Upper lobe of left lung (tissue), 6 donors: ENCODE measurements around the gene SMYD3. TPM values are rescaled to one million over a fixed set of nuclear protein-coding genes. Genes with fewer than 3 reads are reported as not detected.

ENCODE experiments used
- ATAC-seq, 2 donors: fragments of 200-7000 bp; cut with Tn5 transposase; one replicate each; pipeline ENCODE4 v1.9.1; 2022; ENCODE audit warnings: mild to moderate bottlenecking in 2 of 2, moderate library complexity in 2 of 2; ENCODE audit not compliant: low FRiP score in 2 of 2
- DNase-seq, 2 donors: peaks; one replicate each; pipeline ENCODE4 v3.0.0-alpha.2; 2019 to 2020
- H3K27ac ChIP-seq, 4 donors: fragments of 200-600 bp; sonication (generic); one replicate each; pipeline ENCODE4 v1.5.1; 2016 to 2019
- H3K27me3 ChIP-seq, 4 donors: fragments of 200-600 bp; sonication (generic); one replicate each; pipeline ENCODE4 v1.5.1; 2017 to 2019
- H3K36me3 ChIP-seq, 4 donors: fragments of 200-600 bp; sonication (generic); one replicate each; pipeline ENCODE4 v1.5.1; 2016 to 2019
- H3K4me1 ChIP-seq, 4 donors: fragments of 200-600 bp; sonication (generic); one replicate each; pipeline ENCODE4 v1.5.1; 2018 to 2019
- H3K4me3 ChIP-seq, 4 donors: fragments of 200-600 bp; sonication (generic); one replicate each; pipeline ENCODE4 v1.5.1; 2017 to 2019; ENCODE audit warnings: mild to moderate bottlenecking in 2 of 4, moderate library complexity in 1 of 4
- H3K9me3 ChIP-seq, 4 donors: fragments of 200-600 bp; sonication (generic); one replicate each; pipeline ENCODE4 v1.5.1; 2018 to 2019
- CTCF ChIP-seq, 6 experiments: fragments of 450-650 bp in 4 of 6; fragments of 200-600 bp in 2 of 6; sonication (generic) in 2 of 6; IDR thresholded peaks; one replicate each; pipeline ENCODE4 v1.5.1; 2016 to 2019; ENCODE audit warnings: antibody characterized with exemption in 6 of 6
- EP300 ChIP-seq, 4 donors: sonication (generic); formaldehyde crosslinking; IDR thresholded peaks; one replicate each; pipeline ENCODE4 v1.5.1; 2017; ENCODE audit warnings: antibody characterized with exemption in 4 of 4, control low read depth in 2 of 4
- POLR2A ChIP-seq, 4 donors: fragments of 450-650 bp; IDR thresholded peaks; one replicate each; pipeline ENCODE4 v1.5.1; 2016 to 2017; ENCODE audit warnings: antibody characterized with exemption in 4 of 4, mild to moderate bottlenecking in 2 of 4
- POLR2AphosphoS5 ChIP-seq, 2 donors: sonication (generic); formaldehyde crosslinking; IDR thresholded peaks; one replicate each; pipeline ENCODE4 v1.5.1; 2017; ENCODE audit warnings: antibody characterized with exemption in 2 of 2
- WGBS, 2 donors: methylation state at CpG; one replicate each; pipeline ENCODE4 v1.1.5; 2017 to 2018; 5-methylcytosine and 5-hydroxymethylcytosine counted together
- total RNA-seq, 6 donors: library from RNA; depleted of rRNA in 4 of 6; stranded (reverse); fragments of >200 nt in 4 of 6; gene quantifications; one replicate each; pipeline versions ENCODE4 v1.1.0 to v1.2.1, GENCODE V29; 2016 to 2021
- donor health status: DM: no; HTN: no; CAD: no; lungs with moderate emphysema.
- donor health status: DM: no; HTN: yes; CAD: no; lungs with severe emphysema.

SMYD3 gene
- total RNA-seq, 6 donors from 2014 or later = 22.7 to 109 (median 34.0) TPM

DNA sequence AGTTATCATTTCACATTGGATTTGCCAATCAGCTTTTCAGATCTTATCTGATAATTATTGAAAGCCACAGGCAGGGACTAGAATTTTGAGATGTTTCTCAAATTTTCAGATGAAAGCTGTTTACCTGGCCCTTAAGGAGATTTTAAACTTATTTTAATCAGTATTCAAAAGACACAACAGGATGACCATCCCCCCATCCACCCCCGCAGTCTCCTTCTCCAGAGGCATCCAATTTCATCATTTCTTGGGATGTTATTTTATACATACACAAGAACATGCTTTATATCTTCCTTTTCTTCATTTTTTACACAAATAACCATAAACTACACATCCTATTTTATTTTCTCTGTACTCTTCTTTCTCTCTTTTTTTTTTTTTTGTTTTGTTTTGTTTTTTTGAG lies 470.9 kb downstream of the SMYD3 start:
- no peak overlapping the region for H3K27ac ChIP-seq
- H3K36me3 ChIP-seq = no peaks in the 10 kb centered on the region
- DNase-seq (no peak), ATAC-seq (no peak)
- H3K4me1 ChIP-seq = peaks cover 0 to 8% (median 3%) of the 10 kb centered on the region in 4 donors
- no peaks in the 10 kb centered on the region for H3K27me3 ChIP-seq
- no peak overlapping the region for H3K4me3 ChIP-seq
- 94 to 98% methylated on average over 1 of the region's 1 CpG for WGBS, 2 donors
- no peaks in the 10 kb centered on the region for H3K9me3 ChIP-seq
- TF ChIP-seq EP300 (IDR thresholded peaks at IDR 0.05) (no peak), CTCF (IDR thresholded peaks at IDR 0.05) (no peak), POLR2A (IDR thresholded peaks at IDR 0.05) (no peak), POLR2AphosphoS5 (IDR thresholded peaks at IDR 0.05) (no peak)

DNA sequence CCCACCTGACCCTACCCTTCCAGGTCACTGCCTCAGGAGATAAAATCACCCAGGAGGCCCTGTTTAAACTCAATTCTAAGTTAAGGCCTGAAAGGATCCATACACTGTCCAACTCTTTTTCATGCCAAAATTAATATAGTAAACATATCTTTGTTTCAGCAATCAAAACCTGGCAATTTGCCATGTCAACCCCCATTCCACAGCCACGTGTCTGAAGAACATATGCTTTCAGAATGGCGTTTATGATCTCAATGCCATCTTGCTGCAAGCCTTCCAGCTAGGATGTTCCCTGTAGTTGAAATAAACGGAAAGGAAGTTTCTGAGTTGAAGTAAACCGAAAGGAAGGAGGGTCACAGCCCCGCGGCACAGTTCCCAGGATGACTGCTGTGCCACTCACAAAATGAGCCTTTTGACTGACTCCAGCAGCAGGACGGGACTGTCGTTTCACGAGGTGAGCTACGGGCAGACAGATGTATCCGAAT lies 472.0 kb downstream of the SMYD3 start:
- Histone ChIP-seq H3K27me3 (no peaks in the 10 kb centered on the region), H3K27ac (peak overlapping the region in 1 of 4 donors; percentile 37), H3K4me3 (peak overlapping the region in 2 of 4 donors; percentile 1 to 15), H3K4me1 (peaks cover 0 to 8% (median 3%) of the 10 kb centered on the region in 4 donors), H3K9me3 (no peaks in the 10 kb centered on the region), H3K36me3 (no peaks in the 10 kb centered on the region)
- TF ChIP-seq EP300 (IDR thresholded peaks at IDR 0.05) (no peak), POLR2A (IDR thresholded peaks at IDR 0.05) (no peak), POLR2AphosphoS5 (IDR thresholded peaks at IDR 0.05) (no peak), CTCF (IDR thresholded peaks at IDR 0.05) (no peak)
- 60 to 64% methylated on average over 11 of the region's 11 CpGs for WGBS, 2 donors
- DNase-seq (no peak), ATAC-seq (no peak)

DNA sequence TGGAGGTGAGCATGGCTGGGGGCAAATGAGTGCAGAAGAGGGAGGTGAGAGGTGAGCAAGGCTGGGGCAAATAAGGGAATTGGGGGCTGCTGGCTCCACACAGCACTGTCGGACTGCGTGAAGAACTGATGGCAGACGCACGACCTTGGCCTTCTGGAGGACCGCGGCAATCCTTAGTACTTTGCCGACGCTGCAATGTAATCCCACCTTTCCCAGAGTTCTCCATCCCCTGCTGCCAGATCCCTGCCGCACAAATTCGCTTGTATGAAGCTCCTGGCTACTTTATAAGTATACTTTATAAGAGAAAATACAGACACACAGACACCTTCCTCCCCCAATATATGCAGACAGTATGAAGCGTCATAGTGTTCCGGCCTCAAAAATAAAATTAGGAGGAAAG lies 472.4 kb downstream of the SMYD3 start:
- peak overlapping the region in 1 of 4 donors; percentile 37 for H3K27ac ChIP-seq
- TF ChIP-seq POLR2AphosphoS5 (IDR thresholded peaks at IDR 0.05) (no peak), POLR2A (IDR thresholded peaks at IDR 0.05) (no peak), EP300 (IDR thresholded peaks at IDR 0.05) (no peak), CTCF (IDR thresholded peaks at IDR 0.05) (no peak)
- 75 to 83% methylated on average over 12 of the region's 12 CpGs for WGBS, 2 donors
- ATAC-seq (no peak), DNase-seq (no peak)
- H3K27me3 ChIP-seq = no peaks in the 10 kb centered on the region
- no peaks in the 10 kb centered on the region for H3K9me3 ChIP-seq
- H3K36me3 ChIP-seq = no peaks in the 10 kb centered on the region
- no peak overlapping the region for H3K4me3 ChIP-seq
- peaks cover 0 to 8% (median 3%) of the 10 kb centered on the region in 4 donors for H3K4me1 ChIP-seq

DNA sequence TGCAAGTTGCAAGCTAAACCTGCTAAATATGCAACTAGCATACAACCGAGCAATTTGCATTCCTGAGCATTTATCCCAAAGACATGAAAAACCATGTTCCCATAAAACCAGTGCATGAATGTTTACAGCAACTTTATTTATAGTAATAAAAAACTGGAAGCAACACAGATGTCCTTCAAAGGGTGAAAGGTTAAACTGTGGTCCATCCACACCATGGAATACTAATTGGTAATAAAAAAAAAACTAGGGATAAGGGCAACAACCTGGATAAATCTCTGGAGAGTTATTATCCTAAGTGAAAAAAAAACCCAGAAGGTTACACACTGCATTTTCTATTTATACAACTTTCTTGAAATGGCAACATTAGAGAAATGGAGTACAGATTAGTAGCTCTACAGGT lies 474.1 kb downstream of the SMYD3 start:
- no peaks in the 10 kb centered on the region for H3K9me3 ChIP-seq
- H3K4me1 ChIP-seq = peaks cover 0 to 8% (median 3%) of the 10 kb centered on the region in 4 donors
- no peaks in the 10 kb centered on the region for H3K27me3 ChIP-seq
- H3K27ac ChIP-seq = no peak overlapping the region
- WGBS, 2 donors = 74 to 91% methylated on average over 1 of the region's 1 CpG
- H3K36me3 ChIP-seq = no peaks in the 10 kb centered on the region
- TF ChIP-seq EP300 (IDR thresholded peaks at IDR 0.05) (no peak), CTCF (IDR thresholded peaks at IDR 0.05) (no peak), POLR2AphosphoS5 (IDR thresholded peaks at IDR 0.05) (no peak), POLR2A (IDR thresholded peaks at IDR 0.05) (no peak)
- ATAC-seq (no peak), DNase-seq (no peak)
- no peak overlapping the region for H3K4me3 ChIP-seq

DNA sequence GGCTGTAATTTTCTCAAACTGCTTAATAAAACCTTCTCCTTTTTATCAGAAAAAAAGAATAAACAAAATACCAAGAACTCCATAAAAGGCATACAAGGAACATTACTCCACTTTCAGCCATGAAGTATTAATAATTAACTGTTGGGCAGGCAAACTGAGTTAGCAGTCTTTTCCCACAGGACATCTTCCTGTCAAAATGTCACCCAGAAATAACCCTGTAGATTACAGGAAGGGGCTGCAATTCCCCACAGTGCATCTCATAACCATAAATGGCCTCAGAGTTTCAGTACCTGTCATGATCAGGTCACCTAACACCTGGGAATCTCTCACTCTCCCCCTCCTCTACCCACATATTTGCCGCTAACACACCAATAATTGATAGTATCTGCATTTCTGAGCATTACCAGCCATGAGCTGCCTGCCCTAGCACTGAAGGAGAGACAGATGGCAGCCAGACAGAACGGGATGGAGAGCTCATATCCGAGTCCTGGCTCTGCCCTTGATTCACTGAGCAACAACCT lies 475.0 kb downstream of the SMYD3 start:
- DNase-seq = no peak
- Histone ChIP-seq H3K9me3 (no peaks in the 10 kb centered on the region), H3K4me3 (no peak overlapping the region), H3K27me3 (no peaks in the 10 kb centered on the region), H3K27ac (no peak overlapping the region), H3K4me1 (peaks cover 0 to 8% (median 3%) of the 10 kb centered on the region in 4 donors), H3K36me3 (no peaks in the 10 kb centered on the region)
- ATAC-seq = no peak
- TF ChIP-seq CTCF (IDR thresholded peaks at IDR 0.05) (no peak), EP300 (IDR thresholded peaks at IDR 0.05) (no peak), POLR2AphosphoS5 (IDR thresholded peaks at IDR 0.05) (no peak), POLR2A (IDR thresholded peaks at IDR 0.05) (no peak)
- 67 to 85% methylated on average over 3 of the region's 3 CpGs for WGBS, 2 donors
